GM12891 (cell line): ENCODE data around the gene GPR173.
A peak's percentile ranks its signal among the peaks of the same experiment; 100 is the strongest.

Experiments
- DNase-seq: peaks from one replicate; pipeline ENCODE4 v3.0.0; 2011; ENCODE audit warnings: low spot score; ENCODE audit not compliant: insufficient read length
- FAIRE-seq: peaks from 2 replicates; lab custom pipeline; 2011; peaks lifted over from hg19 to GRCh38; lab: Jason Lieb, UNC
- PAX5 ChIP-seq: IDR thresholded peaks from 2 replicates; pipeline ENCODE4 v1.6.1; 2011; ENCODE audit warnings: low read length, moderate library complexity, mild to moderate bottlenecking; ENCODE audit not compliant: insufficient read depth, severe bottlenecking
- POLR2A ChIP-seq: IDR thresholded peaks from 2 replicates; pipeline ENCODE4 v1.6.1; 2011; ENCODE audit warnings: low read depth, low read length, control low read depth
- POLR2AphosphoS5 ChIP-seq: IDR thresholded peaks from 2 replicates; pipeline ENCODE4 v1.6.1; 2011; ENCODE audit warnings: low read depth, low read length, control low read depth
- POU2F2 ChIP-seq: IDR thresholded peaks from 2 replicates; pipeline ENCODE4 v1.6.1; 2011; ENCODE audit warnings: low read depth, mild to moderate bottlenecking, control low read depth, low read length, moderate library complexity
- SPI1 ChIP-seq: IDR thresholded peaks from 2 replicates; pipeline ENCODE4 v1.6.1; 2011; ENCODE audit warnings: low read depth, low read length, control low read depth
- TAF1 ChIP-seq: IDR thresholded peaks from 2 replicates; pipeline ENCODE4 v1.6.1; 2011; ENCODE audit warnings: low read depth, low read length, control low read depth

Gene GPR173

DNA sequence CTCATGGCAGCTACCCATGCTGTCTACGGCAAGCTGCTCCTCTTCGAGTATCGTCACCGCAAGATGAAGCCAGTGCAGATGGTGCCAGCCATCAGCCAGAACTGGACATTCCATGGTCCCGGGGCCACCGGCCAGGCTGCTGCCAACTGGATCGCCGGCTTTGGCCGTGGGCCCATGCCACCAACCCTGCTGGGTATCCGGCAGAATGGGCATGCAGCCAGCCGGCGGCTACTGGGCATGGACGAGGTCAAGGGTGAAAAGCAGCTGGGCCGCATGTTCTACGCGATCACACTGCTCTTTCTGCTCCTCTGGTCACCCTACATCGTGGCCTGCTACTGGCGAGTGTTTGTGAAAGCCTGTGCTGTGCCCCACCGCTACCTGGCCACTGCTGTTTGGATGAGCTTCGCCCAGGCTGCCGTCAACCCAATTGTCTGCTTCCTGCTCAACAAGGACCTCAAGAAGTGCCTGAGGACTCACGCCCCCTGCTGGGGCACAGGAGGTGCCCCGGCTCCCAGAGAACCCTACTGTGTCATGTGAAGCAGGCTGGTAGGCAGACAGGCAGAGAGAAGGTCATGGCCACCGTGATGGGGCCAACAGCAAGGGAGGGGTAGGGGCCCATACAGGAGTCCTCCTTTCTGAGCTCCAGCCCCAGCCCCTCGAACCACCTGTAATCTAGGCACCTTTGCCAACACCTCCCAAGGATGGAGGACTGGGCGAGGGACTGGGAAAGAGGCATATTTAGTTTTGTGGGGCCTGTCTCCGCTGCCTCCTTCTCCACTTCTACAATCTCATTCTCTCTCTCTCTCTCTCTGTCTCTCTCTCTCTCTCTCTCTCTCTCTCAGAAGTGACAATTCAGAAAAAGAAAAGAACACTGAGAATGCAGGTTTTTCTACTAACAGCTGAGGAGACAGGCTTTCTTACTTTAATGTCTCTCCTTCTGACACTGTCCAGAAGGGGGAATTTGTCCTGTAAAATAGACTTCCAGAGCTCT lies 28.9 kb downstream of the GPR173 start:
- no peak for DNase-seq
- TF ChIP-seq POU2F2 = no peak
- TF ChIP-seq POLR2A = no peak
- TF ChIP-seq PAX5 = no peak
- TF ChIP-seq SPI1 = no peak
- no peak for TF ChIP-seq POLR2AphosphoS5
- no peak for TF ChIP-seq TAF1
- FAIRE-seq = peak; percentile 83

DNA sequence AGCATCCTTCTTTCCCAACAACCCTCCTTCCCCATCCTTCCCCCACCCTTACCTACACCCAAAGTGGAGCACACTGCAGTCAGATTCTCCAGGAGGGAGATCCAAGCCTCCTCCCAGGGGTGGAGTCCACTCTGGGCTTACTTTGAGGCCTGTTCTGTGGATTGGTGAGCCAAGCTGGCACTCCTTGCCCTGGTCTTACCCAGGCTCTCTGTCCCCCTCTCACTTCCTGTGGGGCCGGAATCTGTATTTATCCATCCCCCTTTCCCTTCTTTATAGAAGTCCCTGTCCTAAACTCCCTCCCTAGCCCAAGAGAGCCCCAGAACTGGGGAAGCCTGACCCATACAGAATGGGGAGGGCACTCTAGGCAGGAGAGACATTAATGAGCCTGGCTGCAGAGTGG lies 30.4 kb downstream of the GPR173 start:
- FAIRE-seq (no peak), DNase-seq (no peak)
- TF ChIP-seq TAF1 = no peak
- TF ChIP-seq POLR2AphosphoS5 = no peak
- no peak for TF ChIP-seq PAX5
- no peak for TF ChIP-seq SPI1
- no peak for TF ChIP-seq POU2F2
- no peak for TF ChIP-seq POLR2A

DNA sequence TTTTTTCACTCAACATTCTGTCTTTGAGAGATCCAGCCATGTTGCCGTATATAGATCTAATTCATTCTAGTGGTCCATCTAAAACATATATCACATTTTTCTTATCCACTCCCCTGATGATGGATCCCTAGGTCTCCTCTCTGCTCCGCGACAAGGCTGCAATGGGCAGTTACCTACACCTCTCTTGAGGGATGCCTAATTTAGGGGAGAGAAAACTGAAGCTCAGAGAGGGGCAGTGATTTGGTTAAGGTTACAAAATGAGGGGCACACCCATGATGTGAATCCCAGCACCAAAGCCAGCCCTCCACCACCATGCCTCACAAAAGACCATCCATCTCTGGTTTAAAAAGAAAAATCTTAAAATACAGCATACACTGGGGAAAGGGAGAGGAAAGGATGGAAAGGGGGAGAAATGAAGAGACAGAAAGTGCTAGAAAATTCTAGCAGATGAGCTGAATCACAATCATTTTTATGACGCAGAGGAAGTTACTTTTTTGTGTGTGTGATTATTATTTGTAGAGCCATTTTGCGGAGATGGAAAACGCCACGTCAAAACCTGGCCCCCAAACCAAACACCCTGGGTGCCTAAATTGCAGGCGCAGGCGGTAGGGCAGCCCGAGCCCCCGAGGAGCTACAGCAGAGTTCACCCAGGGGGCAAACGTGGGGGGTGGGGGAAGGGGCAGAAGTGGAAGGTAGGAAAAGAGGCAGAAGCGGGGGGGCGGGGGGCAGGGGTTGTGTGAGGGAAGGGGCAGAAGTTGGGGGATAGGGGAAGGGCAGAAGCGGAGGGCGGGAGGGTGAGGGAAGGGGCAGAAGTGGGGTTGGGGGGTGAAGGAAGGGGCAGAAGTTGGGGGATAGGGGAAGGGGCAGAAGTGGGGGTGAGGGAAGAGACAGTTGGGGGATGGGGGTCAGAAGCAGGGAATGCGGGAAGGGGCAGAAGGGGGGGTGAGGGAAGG lies 32.3 kb downstream of the GPR173 start:
- DNase-seq (no peak), FAIRE-seq (no peak)
- TF ChIP-seq POLR2A (no peak), POLR2AphosphoS5 (no peak), TAF1 (no peak), PAX5 (no peak)

DNA sequence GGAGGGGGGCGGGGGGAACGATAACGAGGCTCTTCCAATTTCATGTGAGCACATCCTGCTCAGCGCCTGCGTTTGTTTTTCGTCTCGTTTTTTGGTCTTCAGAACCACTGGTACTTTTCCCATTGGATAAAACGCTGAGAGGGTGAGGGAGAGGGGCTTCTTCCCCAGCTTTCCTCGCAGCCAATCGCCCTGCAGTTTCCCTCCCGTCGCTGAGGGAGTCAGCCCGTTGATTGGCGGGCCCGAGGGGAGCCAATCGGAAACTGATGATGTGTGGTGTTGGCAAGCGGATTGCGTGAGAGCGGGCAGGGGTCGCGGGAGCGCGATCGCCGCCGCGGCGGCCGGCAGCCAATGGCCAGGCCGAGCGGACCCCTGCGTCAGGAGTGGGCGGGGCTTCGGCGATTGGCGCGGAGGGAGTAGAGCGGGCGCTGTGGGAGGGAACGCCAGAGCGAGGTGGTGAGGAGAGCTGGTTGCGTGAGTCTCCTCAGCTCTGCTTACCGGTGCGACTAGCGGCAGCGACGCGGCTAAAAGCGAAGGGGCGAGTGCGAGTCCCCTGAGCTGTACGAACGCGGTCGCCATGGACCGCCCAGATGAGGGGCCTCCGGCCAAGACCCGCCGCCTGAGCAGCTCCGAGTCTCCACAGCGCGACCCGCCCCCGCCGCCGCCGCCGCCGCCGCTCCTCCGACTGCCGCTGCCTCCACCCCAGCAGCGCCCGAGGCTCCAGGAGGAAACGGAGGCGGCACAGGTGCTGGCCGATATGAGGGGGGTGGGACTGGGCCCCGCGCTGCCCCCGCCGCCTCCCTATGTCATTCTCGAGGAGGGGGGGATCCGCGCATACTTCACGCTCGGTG lies 33.6 kb downstream of the GPR173 start, which contains the start of gene TSPYL2:
TSS of gene TSPYL2 (plus strand) at position 443 of the 848 bp plus-strand sequence. CDS start at position 575, 132 bp downstream.
- DNase-seq = peak; percentile 87
- TF ChIP-seq POLR2A (peak; percentile 99), PAX5 (no peak), POU2F2 (peak; percentile 86), SPI1 (no peak), TAF1 (peak; percentile 87), POLR2AphosphoS5 (peak; percentile 99)
- peak; percentile 100 for FAIRE-seq

DNA sequence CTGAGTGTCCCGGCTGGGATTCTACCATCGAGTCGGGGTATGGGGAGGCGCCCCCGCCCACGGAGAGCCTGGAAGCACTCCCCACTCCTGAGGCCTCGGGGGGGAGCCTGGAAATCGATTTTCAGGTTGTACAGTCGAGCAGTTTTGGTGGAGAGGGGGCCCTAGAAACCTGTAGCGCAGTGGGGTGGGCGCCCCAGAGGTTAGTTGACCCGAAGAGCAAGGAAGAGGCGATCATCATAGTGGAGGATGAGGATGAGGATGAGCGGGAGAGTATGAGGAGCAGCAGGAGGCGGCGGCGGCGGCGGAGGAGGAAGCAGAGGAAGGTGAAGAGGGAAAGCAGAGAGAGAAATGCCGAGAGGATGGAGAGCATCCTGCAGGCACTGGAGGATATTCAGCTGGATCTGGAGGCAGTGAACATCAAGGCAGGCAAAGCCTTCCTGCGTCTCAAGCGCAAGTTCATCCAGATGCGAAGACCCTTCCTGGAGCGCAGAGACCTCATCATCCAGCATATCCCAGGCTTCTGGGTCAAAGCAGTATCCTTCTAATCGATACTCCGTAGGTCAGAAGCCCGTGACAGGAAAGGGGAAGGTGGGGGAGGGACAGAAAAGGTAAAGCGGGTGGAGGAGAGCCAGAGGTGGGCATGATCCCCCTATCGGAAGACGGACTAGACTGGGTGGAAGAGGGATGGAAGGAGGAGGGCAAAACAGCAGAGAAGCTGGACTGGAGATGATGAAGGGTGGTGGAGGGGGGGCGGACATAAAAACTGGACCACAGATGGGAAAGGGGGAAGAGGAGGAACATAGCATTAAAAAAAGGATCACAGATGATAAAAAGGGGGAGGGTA lies 34.4 kb downstream of the GPR173 start:
- FAIRE-seq (no peak), DNase-seq (no peak)
- TF ChIP-seq SPI1 (no peak), POLR2AphosphoS5 (no peak), TAF1 (no peak), POU2F2 (no peak), POLR2A (no peak), PAX5 (no peak)

DNA sequence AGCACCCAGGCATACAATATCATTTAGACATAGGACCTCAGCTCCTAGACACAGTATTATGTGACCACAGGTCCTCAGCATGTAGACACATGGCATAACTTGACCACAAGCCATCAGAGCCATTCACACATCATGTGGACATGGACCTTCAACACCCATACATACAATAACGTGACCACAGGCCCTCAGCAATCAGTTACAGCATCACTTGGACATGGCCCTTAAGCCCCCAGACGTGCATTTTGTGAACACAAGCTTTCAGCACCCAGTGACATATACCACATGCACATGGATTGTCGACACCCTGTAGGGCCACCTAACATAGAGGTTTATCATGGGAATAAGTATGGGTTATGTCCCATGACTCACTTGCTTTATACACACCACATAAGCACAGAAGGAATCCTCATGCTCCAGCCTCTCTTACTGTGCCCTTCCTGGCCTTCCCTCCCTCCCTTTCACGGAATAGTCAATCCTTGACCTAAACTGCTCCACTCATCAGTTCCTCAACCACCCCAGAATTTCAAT lies 35.5 kb downstream of the GPR173 start:
- FAIRE-seq (no peak), DNase-seq (no peak)
- TF ChIP-seq SPI1 = no peak
- TF ChIP-seq PAX5 = no peak
- no peak for TF ChIP-seq TAF1
- no peak for TF ChIP-seq POU2F2
- TF ChIP-seq POLR2A = no peak
- TF ChIP-seq POLR2AphosphoS5 = no peak

DNA sequence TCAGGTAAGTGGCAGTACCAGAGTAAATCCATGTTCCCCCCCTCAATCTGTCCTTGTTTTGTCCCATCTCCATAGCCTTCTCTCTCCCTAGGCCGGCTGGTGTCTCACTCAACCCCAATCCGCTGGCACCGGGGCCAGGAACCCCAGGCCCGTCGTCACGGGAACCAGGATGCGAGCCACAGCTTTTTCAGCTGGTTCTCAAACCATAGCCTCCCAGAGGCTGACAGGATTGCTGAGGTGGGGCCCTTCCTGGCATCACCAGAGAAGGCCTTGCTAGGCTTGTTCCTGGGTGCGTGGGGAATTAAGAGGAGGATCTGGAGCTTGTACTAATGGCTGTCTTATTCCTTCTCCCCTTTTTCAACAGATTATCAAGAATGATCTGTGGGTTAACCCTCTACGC lies 36.3 kb downstream of the GPR173 start:
- no peak for TF ChIP-seq SPI1
- TF ChIP-seq TAF1 = no peak
- no peak for TF ChIP-seq PAX5
- TF ChIP-seq POU2F2 = no peak
- DNase-seq (no peak), FAIRE-seq (no peak)
